ENCODE measurements around the gene LNX1. TPM values are rescaled to one million over a fixed set of nuclear protein-coding genes. Genes with fewer than 3 reads are reported as not detected.

The LNX1 gene
- total RNA-seq, 1 experiment from 2014 or later: 1.7 TPM

GRCh38 chr4:53602390-53602789 is 11.1 kb upstream of the LNX1 start:
- no CpG with 5 or more reads among the region's 3 CpGs for WGBS (ENCODE audit: extremely low coverage, insufficient read length, low lambda C conversion rate)
- no peaks in the 10 kb centered on the region for H3K27me3 ChIP-seq (ENCODE audit: insufficient read depth, low read length)
- H3K9ac ChIP-seq (ENCODE audit: extremely low read depth, insufficient read length, low read length): no peak overlapping the region
- no peak overlapping the region for H2BK15ac ChIP-seq (ENCODE audit: low read depth, low read length)
- no peak overlapping the region for H4K5ac ChIP-seq (ENCODE audit: insufficient read length, low read depth, low read length)
- Mint-ChIP-seq H3K36me3 (ENCODE audit: insufficient read depth in 1 of 3, low read depth in 3 of 3) (no peaks in the 10 kb centered on the region), H3K27me3 (ENCODE audit: low read depth) (peaks cover 3% of the 10 kb centered on the region; the same call in 1 of the 2 replicates), H3K4me1 (peaks cover 0 to 4% of the 10 kb centered on the region in 2 experiments; a peak in 2 of 4 replicates), H3K27ac (no peak overlapping the region), H3K4me3 (no peak overlapping the region), H3K9me3 (peaks cover 0 to 4% of the 10 kb centered on the region in 2 experiments; a peak in 1 of 5 replicates)
- H3K4ac ChIP-seq (ENCODE audit: low read depth, low read length): no peak overlapping the region
- H3K18ac ChIP-seq (ENCODE audit: insufficient read length, low read depth, low read length): no peak overlapping the region
- no peaks in the 10 kb centered on the region for H4K20me1 ChIP-seq (ENCODE audit: control insufficient read depth, insufficient read depth, insufficient read length)
- no peak overlapping the region for H2BK5ac ChIP-seq (ENCODE audit: insufficient read length, low read length)
- no peaks in the 10 kb centered on the region for H3K23me2 ChIP-seq (ENCODE audit: insufficient read length, low read depth, low read length, poor library complexity, severe bottlenecking)
- no peaks in the 10 kb centered on the region for H3K79me2 ChIP-seq (ENCODE audit: insufficient read depth, low read length)
- no peak overlapping the region for H3K14ac ChIP-seq (ENCODE audit: insufficient read depth, low read length)
- H4K91ac ChIP-seq (ENCODE audit: insufficient read length, low read depth, low read length): no peak overlapping the region
- no peaks in the 10 kb centered on the region for H3K79me1 ChIP-seq (ENCODE audit: insufficient read depth, low read depth, low read length, poor library complexity, severe bottlenecking)
- no peak overlapping the region for H3K56ac ChIP-seq (ENCODE audit: insufficient read length, low read depth, low read length)
- no peak overlapping the region for H2BK20ac ChIP-seq (ENCODE audit: low read depth, low read length, poor library complexity, severe bottlenecking)
- H3K4me2 ChIP-seq (ENCODE audit: insufficient read depth, insufficient read length, low read length): no peak overlapping the region
- no peak overlapping the region for H2AFZ ChIP-seq (ENCODE audit: low read length)
- no peaks in the 10 kb centered on the region for H3K4me1 ChIP-seq (ENCODE audit: insufficient read depth, low read length)
- no peak overlapping the region for H4K8ac ChIP-seq (replicated peaks; ENCODE audit: insufficient read length, low read depth, low read length)
- no peak overlapping the region for H2BK120ac ChIP-seq (ENCODE audit: low read depth, low read length, poor library complexity, severe bottlenecking)
- no peaks in the 10 kb centered on the region for H3K9me3 ChIP-seq (ENCODE audit: control insufficient read depth, low read depth, low read length)
- no peak for TF ChIP-seq CTCF (conservative IDR thresholded peaks at IDR 0.05)
- H2BK12ac ChIP-seq (ENCODE audit: insufficient read length, low read depth, low read length): no peak overlapping the region
- no peak for DNase-seq
- H2AK5ac ChIP-seq (ENCODE audit: insufficient read length, low read length): no peak overlapping the region
- no peak overlapping the region for H3K27ac ChIP-seq (ENCODE audit: insufficient read length, low read depth, low read length)
- H3T11ph ChIP-seq (ENCODE audit: low read length): no peak overlapping the region
- H3K23ac ChIP-seq (ENCODE audit: insufficient read length, low read depth, low read length): no peak overlapping the region
